HCT116 (cell line): ENCODE results near the gene CRYBG2. TPM values are rescaled to one million over a fixed set of nuclear protein-coding genes. Genes with fewer than 3 reads are reported as not detected.

Experiments used
- ATAC-seq: fragments of 200-7000 bp; cut with Tn5 transposase; 2 replicates; pipeline ENCODE4 v1.9.1; 2020; ENCODE audit warnings: mild to moderate bottlenecking, moderate library complexity
- BruUV-seq: library from RNA; stranded (reverse); fragments of 400-500 nt; replicated peaks from 2 replicates; lab custom pipeline; 2021; lab: Mats Ljungman, UMichigan
- CTCF ChIA-PET: fragments of 300-600 bp; sonication (Branson Sonifier 250); formaldehyde crosslinking; loops from one replicate; lab custom pipeline; 2021; ENCODE audit warnings: antibody characterized with exemption; lab: Charles Lee
- POLR2A ChIA-PET: fragments of 300-600, 350-600 bp; sonication (Branson Sonifier 250); formaldehyde crosslinking; loops from one replicate; lab custom pipeline; 2021; ENCODE audit warnings: antibody characterized with exemption; lab: Charles Lee
- RAD21 ChIA-PET, 2 experiments: fragments of 300-600 bp; sonication (Branson Sonifier 250); formaldehyde crosslinking; loops; one replicate each; lab custom pipeline; 2023; ENCODE audit warnings: low total read pairs in 2 of 2; ENCODE audit not compliant: uncharacterized antibody in 2 of 2, unreplicated experiment in 2 of 2, low non-redundant PET in 1 of 2; lab: Charles Lee
- DNase-seq: peaks from one replicate; pipeline ENCODE4 v3.0.0-alpha.2; 2010; ENCODE audit warnings: low read depth, low spot score
- H2AFZ ChIP-seq: fragments of 200-600 bp; shearing (Covaris generic), sonication (generic); 2 replicates; pipeline ENCODE4 v1.6.1; 2017; ENCODE audit warnings: low read depth, mixed run types, mixed read lengths, antibody characterized with exemption, low read length; ENCODE audit not compliant: poor library complexity, severe bottlenecking
- H3K27ac ChIP-seq: 2 replicates; pipeline ENCODE4 v1.5.1; 2012; ENCODE audit warnings: low read depth, low read length
- H3K27me3 ChIP-seq: fragments of 200-600 bp; sonication (generic); 2 replicates; pipeline ENCODE4 v1.6.1; 2016; ENCODE audit warnings: mixed run types, low read length, mixed read lengths; ENCODE audit not compliant: insufficient read depth
- H3K36me3 ChIP-seq, 2 experiments: fragments of 200-500 bp in 1 of 2; fragments of 200-600 bp in 1 of 2; sonication (Bioruptor generic) in 1 of 2; sonication (generic) in 1 of 2; 2 replicates each; pipeline versions ENCODE4 v1.5.1 to v1.6.1; 2014 to 2016; ENCODE audit warnings: low read length in 2 of 2, inconsistent platforms in 1 of 2, mixed read lengths in 1 of 2, mixed run types in 1 of 2; ENCODE audit not compliant: insufficient read depth in 2 of 2, control insufficient read depth in 1 of 2
- H3K4me1 ChIP-seq, 2 experiments: fragments of 200-600 bp in 1 of 2; sonication (generic) in 1 of 2; 2 replicates each; pipeline versions ENCODE4 v1.5.1 to v1.6.1; 2012 to 2017; ENCODE audit warnings: low read length in 2 of 2, inconsistent platforms in 1 of 2, mild to moderate bottlenecking in 1 of 2, mixed read lengths in 1 of 2, mixed run types in 1 of 2, moderate library complexity in 1 of 2; ENCODE audit not compliant: insufficient read depth in 2 of 2, control insufficient read depth in 1 of 2
- H3K4me2 ChIP-seq: fragments of 200-600 bp; sonication (generic); 2 replicates; pipeline ENCODE4 v1.6.1; 2017; ENCODE audit warnings: mixed run types, low read length, mixed read lengths
- H3K4me3 ChIP-seq, 2 experiments: fragments of 200-600 bp in 1 of 2; sonication (generic) in 1 of 2; replicated peaks in 1 of 2; 2 replicates each; pipeline ENCODE4 v1.5.1; 2011 to 2016; ENCODE audit warnings: low read length in 2 of 2, control low read depth in 1 of 2, low read depth in 1 of 2, mild to moderate bottlenecking in 1 of 2, mixed read lengths in 1 of 2, mixed run types in 1 of 2
- H3K79me2 ChIP-seq: fragments of 200-600 bp; sonication (generic); 2 replicates; pipeline ENCODE4 v1.6.1; 2017; ENCODE audit warnings: mild to moderate bottlenecking, mixed run types, low read length, moderate library complexity, mixed read lengths; ENCODE audit not compliant: insufficient read depth
- H3K9ac ChIP-seq: fragments of 200-600 bp; sonication (generic); 2 replicates; pipeline ENCODE4 v1.6.1; 2016; ENCODE audit warnings: low read length, mixed read lengths
- H3K9me2 ChIP-seq: fragments of 200-600 bp; sonication (generic), shearing (Covaris generic); 2 replicates; pipeline ENCODE4 v1.6.1; 2017; ENCODE audit warnings: mixed run types, mild to moderate bottlenecking, moderate library complexity; ENCODE audit not compliant: insufficient read depth
- H3K9me3 ChIP-seq, 2 experiments: fragments of 200-500 bp in 1 of 2; fragments of 200-600 bp in 1 of 2; sonication (Bioruptor generic) in 1 of 2; sonication (generic) in 1 of 2; 2 replicates each; pipeline ENCODE4 v1.6.1; 2014 to 2017; ENCODE audit warnings: low read length in 2 of 2, mixed read lengths in 2 of 2, inconsistent platforms in 1 of 2, low read depth in 1 of 2, mild to moderate bottlenecking in 1 of 2, mixed run types in 1 of 2, moderate library complexity in 1 of 2; ENCODE audit not compliant: control insufficient read depth in 1 of 2, insufficient read depth in 1 of 2
- H4K20me1 ChIP-seq: fragments of 200-600 bp; sonication (generic), shearing (Covaris generic); 2 replicates; pipeline ENCODE4 v1.6.1; 2017; ENCODE audit warnings: mixed run types, mild to moderate bottlenecking, moderate library complexity; ENCODE audit not compliant: insufficient read depth
- CBX3 ChIP-seq: IDR thresholded peaks from 2 replicates; pipeline ENCODE4 v1.6.1; 2012; ENCODE audit warnings: low read depth
- CEBPB ChIP-seq: IDR thresholded peaks from 2 replicates; pipeline ENCODE4 v1.6.1; 2012; ENCODE audit warnings: low read depth
- EGR1 ChIP-seq: IDR thresholded peaks from 2 replicates; pipeline ENCODE4 v1.6.1; 2012; ENCODE audit warnings: low read depth
- ELF1 ChIP-seq: IDR thresholded peaks from 2 replicates; pipeline ENCODE4 v1.6.1; 2012; ENCODE audit warnings: low read depth, borderline replicate concordance
- EZH2 ChIP-seq: fragments of 200-600 bp; sonication (generic); IDR thresholded peaks from 2 replicates; pipeline ENCODE4 v1.6.1; 2017; ENCODE audit warnings: antibody characterized with exemption, mixed run types
- FOSL1 ChIP-seq: IDR thresholded peaks from 2 replicates; pipeline ENCODE4 v1.6.1; 2012; ENCODE audit warnings: low read depth
- JUND ChIP-seq: IDR thresholded peaks from 2 replicates; pipeline ENCODE4 v1.6.1; 2012
- POLR2A ChIP-seq: IDR thresholded peaks from 2 replicates; pipeline ENCODE4 v1.7.0; 2011; ENCODE audit warnings: borderline replicate concordance; ENCODE audit not compliant: insufficient read depth, insufficient read length; ENCODE audit errors: extremely low read depth
- POLR2AphosphoS5 ChIP-seq: IDR thresholded peaks from 2 replicates; pipeline ENCODE4 v1.6.1; 2011; ENCODE audit warnings: mild to moderate bottlenecking, low read depth, low read length, moderate library complexity
- RAD21 ChIP-seq: IDR thresholded peaks from 2 replicates; pipeline ENCODE4 v1.6.1; 2012; ENCODE audit warnings: low read depth, mild to moderate bottlenecking
- SP1 ChIP-seq: IDR thresholded peaks from 2 replicates; pipeline ENCODE4 v1.6.1; 2012; ENCODE audit warnings: low read depth
- SRF ChIP-seq: IDR thresholded peaks from 2 replicates; pipeline ENCODE4 v1.6.1; 2012; ENCODE audit warnings: low read depth
- YY1 ChIP-seq: IDR thresholded peaks from 2 replicates; pipeline ENCODE4 v1.6.1; 2011; ENCODE audit warnings: low read length, low read depth, moderate library complexity, mild to moderate bottlenecking; ENCODE audit not compliant: insufficient replicate concordance; ENCODE audit errors: extremely low read depth
- ZFX ChIP-seq: fragments of 450-650 bp; IDR thresholded peaks from 2 replicates; pipeline ENCODE4 v1.6.1; 2017
- ZNF274 ChIP-seq: fragments of 200-500 bp; sonication (Bioruptor generic); IDR thresholded peaks from 2 replicates; pipeline ENCODE4 v1.6.1; 2014; ENCODE audit warnings: mild to moderate bottlenecking, low read depth, low read length, inconsistent platforms
- intact Hi-C: fragments of 100-400 bp; cut with micrococcal nuclease; formaldehyde crosslinking; loops from 2 replicates; pipeline ENCODE4 v1.10.0; 2022
- total RNA-seq: library from RNA; stranded (reverse); gene quantifications from one replicate; pipeline ENCODE4 v1.2.1, GENCODE V29; 2021; ENCODE audit not compliant: unreplicated experiment
- TF ChIP-seq, protein P1 (sequence below): IDR thresholded peaks from 2 replicates; pipeline ENCODE4 v1.6.1; 2012
- TF ChIP-seq, protein P2 (sequence below): IDR thresholded peaks from 2 replicates; pipeline ENCODE4 v1.6.1; 2012; ENCODE audit warnings: low read depth
- TF ChIP-seq, protein P3 (sequence below), 3 experiments: fragments of 200-600 bp in 1 of 3; sonication (generic) in 1 of 3; IDR thresholded peaks in 2 of 3; conservative IDR thresholded peaks in 1 of 3; 2 replicates each; pipeline ENCODE4 v1.5.1; 2012 to 2017; ENCODE audit warnings: low read depth in 2 of 3, low read length in 2 of 3, antibody characterized with exemption in 1 of 3, borderline replicate concordance in 1 of 3, control low read depth in 1 of 3, mild to moderate bottlenecking in 1 of 3, mixed read lengths in 1 of 3, mixed run types in 1 of 3, moderate library complexity in 1 of 3; ENCODE audit not compliant: insufficient read depth in 1 of 3
- TF ChIP-seq, protein P4 (sequence below): IDR thresholded peaks from 2 replicates; pipeline ENCODE4 v1.6.1; 2012

CRYBG2 gene
- total RNA-seq, 1 experiment from 2014 or later, result 10.5 TPM

DNA sequence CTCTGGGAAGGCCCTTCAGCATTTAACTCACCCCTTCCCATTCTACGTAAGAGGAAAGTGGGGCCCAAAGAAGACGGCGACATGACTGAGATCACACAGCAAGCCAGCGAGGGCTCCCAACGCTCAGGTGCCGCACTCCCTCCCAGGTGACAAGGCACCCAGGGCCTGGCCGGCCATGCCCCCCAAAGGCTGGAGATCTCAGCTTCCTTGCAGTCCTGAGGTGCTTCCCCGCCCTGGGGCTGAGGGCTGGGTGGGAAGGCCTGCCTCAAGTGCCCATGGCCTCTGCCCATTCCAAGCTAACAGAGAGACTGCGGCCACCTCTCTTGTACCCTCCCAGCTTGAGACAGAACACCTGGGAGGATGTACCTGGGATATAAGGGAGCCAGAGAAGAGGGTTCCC, 1.0 kb upstream of the CRYBG2 start:
- DNase-seq (no peak), ATAC-seq (no peak)
- POLR2A ChIA-PET, result no interaction called here
- Histone ChIP-seq H3K9me2 (no peaks in the 10 kb centered on the region), H3K9ac (no peak overlapping the region), H3K4me2 (no peak overlapping the region), H3K27ac (no peak overlapping the region; the same call in 1 of the 2 replicates), H3K79me2 (no peaks in the 10 kb centered on the region), H3K9me3 (no peaks in the 10 kb centered on the region), H4K20me1 (no peaks in the 10 kb centered on the region), H3K4me1 (peaks cover 66 to 90% of the 10 kb centered on the region in 2 experiments), H3K27me3 (no peaks in the 10 kb centered on the region), H3K36me3 (no peaks in the 10 kb centered on the region), H2AFZ (no peak overlapping the region), H3K4me3 (no peak overlapping the region)
- RAD21 ChIA-PET, result no interaction called here
- BruUV-seq, result no TSS peak
- intact Hi-C loops, result no loop called here
- CTCF ChIA-PET, result no interaction called here
- TF ChIP-seq SRF, result no peak
- TF ChIP-seq JUND, result no peak
- TF ChIP-seq, protein P1, sequence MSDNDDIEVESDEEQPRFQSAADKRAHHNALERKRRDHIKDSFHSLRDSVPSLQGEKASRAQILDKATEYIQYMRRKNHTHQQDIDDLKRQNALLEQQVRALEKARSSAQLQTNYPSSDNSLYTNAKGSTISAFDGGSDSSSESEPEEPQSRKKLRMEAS, result no peak
- TF ChIP-seq, protein P2, sequence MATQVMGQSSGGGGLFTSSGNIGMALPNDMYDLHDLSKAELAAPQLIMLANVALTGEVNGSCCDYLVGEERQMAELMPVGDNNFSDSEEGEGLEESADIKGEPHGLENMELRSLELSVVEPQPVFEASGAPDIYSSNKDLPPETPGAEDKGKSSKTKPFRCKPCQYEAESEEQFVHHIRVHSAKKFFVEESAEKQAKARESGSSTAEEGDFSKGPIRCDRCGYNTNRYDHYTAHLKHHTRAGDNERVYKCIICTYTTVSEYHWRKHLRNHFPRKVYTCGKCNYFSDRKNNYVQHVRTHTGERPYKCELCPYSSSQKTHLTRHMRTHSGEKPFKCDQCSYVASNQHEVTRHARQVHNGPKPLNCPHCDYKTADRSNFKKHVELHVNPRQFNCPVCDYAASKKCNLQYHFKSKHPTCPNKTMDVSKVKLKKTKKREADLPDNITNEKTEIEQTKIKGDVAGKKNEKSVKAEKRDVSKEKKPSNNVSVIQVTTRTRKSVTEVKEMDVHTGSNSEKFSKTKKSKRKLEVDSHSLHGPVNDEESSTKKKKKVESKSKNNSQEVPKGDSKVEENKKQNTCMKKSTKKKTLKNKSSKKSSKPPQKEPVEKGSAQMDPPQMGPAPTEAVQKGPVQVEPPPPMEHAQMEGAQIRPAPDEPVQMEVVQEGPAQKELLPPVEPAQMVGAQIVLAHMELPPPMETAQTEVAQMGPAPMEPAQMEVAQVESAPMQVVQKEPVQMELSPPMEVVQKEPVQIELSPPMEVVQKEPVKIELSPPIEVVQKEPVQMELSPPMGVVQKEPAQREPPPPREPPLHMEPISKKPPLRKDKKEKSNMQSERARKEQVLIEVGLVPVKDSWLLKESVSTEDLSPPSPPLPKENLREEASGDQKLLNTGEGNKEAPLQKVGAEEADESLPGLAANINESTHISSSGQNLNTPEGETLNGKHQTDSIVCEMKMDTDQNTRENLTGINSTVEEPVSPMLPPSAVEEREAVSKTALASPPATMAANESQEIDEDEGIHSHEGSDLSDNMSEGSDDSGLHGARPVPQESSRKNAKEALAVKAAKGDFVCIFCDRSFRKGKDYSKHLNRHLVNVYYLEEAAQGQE, result no peak
- TF ChIP-seq EZH2, result no peak
- no peak for TF ChIP-seq ZFX
- TF ChIP-seq SP1, result no peak
- TF ChIP-seq EGR1, result no peak
- no peak for TF ChIP-seq FOSL1
- TF ChIP-seq POLR2A, result no peak
- TF ChIP-seq, protein P3, sequence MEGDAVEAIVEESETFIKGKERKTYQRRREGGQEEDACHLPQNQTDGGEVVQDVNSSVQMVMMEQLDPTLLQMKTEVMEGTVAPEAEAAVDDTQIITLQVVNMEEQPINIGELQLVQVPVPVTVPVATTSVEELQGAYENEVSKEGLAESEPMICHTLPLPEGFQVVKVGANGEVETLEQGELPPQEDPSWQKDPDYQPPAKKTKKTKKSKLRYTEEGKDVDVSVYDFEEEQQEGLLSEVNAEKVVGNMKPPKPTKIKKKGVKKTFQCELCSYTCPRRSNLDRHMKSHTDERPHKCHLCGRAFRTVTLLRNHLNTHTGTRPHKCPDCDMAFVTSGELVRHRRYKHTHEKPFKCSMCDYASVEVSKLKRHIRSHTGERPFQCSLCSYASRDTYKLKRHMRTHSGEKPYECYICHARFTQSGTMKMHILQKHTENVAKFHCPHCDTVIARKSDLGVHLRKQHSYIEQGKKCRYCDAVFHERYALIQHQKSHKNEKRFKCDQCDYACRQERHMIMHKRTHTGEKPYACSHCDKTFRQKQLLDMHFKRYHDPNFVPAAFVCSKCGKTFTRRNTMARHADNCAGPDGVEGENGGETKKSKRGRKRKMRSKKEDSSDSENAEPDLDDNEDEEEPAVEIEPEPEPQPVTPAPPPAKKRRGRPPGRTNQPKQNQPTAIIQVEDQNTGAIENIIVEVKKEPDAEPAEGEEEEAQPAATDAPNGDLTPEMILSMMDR (IDR thresholded peaks at IDR 0.05 in 2 of 3, conservative IDR thresholded peaks at IDR 0.05 in 1 of 3; ENCODE audit: borderline replicate concordance in 1 of 3, insufficient read depth in 1 of 3, low read depth in 2 of 3, low read length in 2 of 3), result no peak
- TF ChIP-seq RAD21, result no peak
- TF ChIP-seq YY1, result no peak
- no peak for TF ChIP-seq CEBPB
- TF ChIP-seq ZNF274, result no peak
- TF ChIP-seq CBX3, result no peak
- TF ChIP-seq ELF1, result no peak
- TF ChIP-seq POLR2AphosphoS5, result no peak
- TF ChIP-seq, protein P4, sequence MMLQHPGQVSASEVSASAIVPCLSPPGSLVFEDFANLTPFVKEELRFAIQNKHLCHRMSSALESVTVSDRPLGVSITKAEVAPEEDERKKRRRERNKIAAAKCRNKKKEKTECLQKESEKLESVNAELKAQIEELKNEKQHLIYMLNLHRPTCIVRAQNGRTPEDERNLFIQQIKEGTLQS, result no peak
